HCT116 (cell line): ENCODE measurements around the gene KLHL18. TPM values are rescaled to one million over a fixed set of nuclear protein-coding genes. Genes with fewer than 3 reads are reported as not detected.

Experiments
- ATAC-seq: fragments of 200-7000 bp; cut with Tn5 transposase; 2 replicates; pipeline ENCODE4 v1.9.1; 2020; ENCODE audit warnings: mild to moderate bottlenecking, moderate library complexity
- BruUV-seq: library from RNA; stranded (reverse); fragments of 400-500 nt; replicated peaks from 2 replicates; lab custom pipeline; 2021; lab: Mats Ljungman, UMichigan
- CTCF ChIA-PET: fragments of 300-600 bp; sonication (Branson Sonifier 250); formaldehyde crosslinking; loops from one replicate; lab custom pipeline; 2021; ENCODE audit warnings: antibody characterized with exemption; lab: Charles Lee
- POLR2A ChIA-PET: fragments of 300-600, 350-600 bp; sonication (Branson Sonifier 250); formaldehyde crosslinking; loops from one replicate; lab custom pipeline; 2021; ENCODE audit warnings: antibody characterized with exemption; lab: Charles Lee
- RAD21 ChIA-PET, 2 experiments: fragments of 300-600 bp; sonication (Branson Sonifier 250); formaldehyde crosslinking; loops; one replicate each; lab custom pipeline; 2023; ENCODE audit warnings: low total read pairs in 2 of 2; ENCODE audit not compliant: uncharacterized antibody in 2 of 2, unreplicated experiment in 2 of 2, low non-redundant PET in 1 of 2; lab: Charles Lee
- DNase-seq: peaks from one replicate; pipeline ENCODE4 v3.0.0-alpha.2; 2010; ENCODE audit warnings: low read depth, low spot score
- H2AFZ ChIP-seq: fragments of 200-600 bp; shearing (Covaris generic), sonication (generic); 2 replicates; pipeline ENCODE4 v1.6.1; 2017; ENCODE audit warnings: low read depth, mixed run types, mixed read lengths, antibody characterized with exemption, low read length; ENCODE audit not compliant: poor library complexity, severe bottlenecking
- H3K27ac ChIP-seq: 2 replicates; pipeline ENCODE4 v1.5.1; 2012; ENCODE audit warnings: low read depth, low read length
- H3K27me3 ChIP-seq: fragments of 200-600 bp; sonication (generic); 2 replicates; pipeline ENCODE4 v1.6.1; 2016; ENCODE audit warnings: mixed run types, low read length, mixed read lengths; ENCODE audit not compliant: insufficient read depth
- H3K36me3 ChIP-seq, 2 experiments: fragments of 200-500 bp in 1 of 2; fragments of 200-600 bp in 1 of 2; sonication (Bioruptor generic) in 1 of 2; sonication (generic) in 1 of 2; 2 replicates each; pipeline versions ENCODE4 v1.5.1 to v1.6.1; 2014 to 2016; ENCODE audit warnings: low read length in 2 of 2, inconsistent platforms in 1 of 2, mixed read lengths in 1 of 2, mixed run types in 1 of 2; ENCODE audit not compliant: insufficient read depth in 2 of 2, control insufficient read depth in 1 of 2
- H3K4me1 ChIP-seq, 2 experiments: fragments of 200-600 bp in 1 of 2; sonication (generic) in 1 of 2; 2 replicates each; pipeline versions ENCODE4 v1.5.1 to v1.6.1; 2012 to 2017; ENCODE audit warnings: low read length in 2 of 2, inconsistent platforms in 1 of 2, mild to moderate bottlenecking in 1 of 2, mixed read lengths in 1 of 2, mixed run types in 1 of 2, moderate library complexity in 1 of 2; ENCODE audit not compliant: insufficient read depth in 2 of 2, control insufficient read depth in 1 of 2
- H3K4me2 ChIP-seq: fragments of 200-600 bp; sonication (generic); 2 replicates; pipeline ENCODE4 v1.6.1; 2017; ENCODE audit warnings: mixed run types, low read length, mixed read lengths
- H3K4me3 ChIP-seq, 2 experiments: fragments of 200-600 bp in 1 of 2; sonication (generic) in 1 of 2; replicated peaks in 1 of 2; 2 replicates each; pipeline ENCODE4 v1.5.1; 2011 to 2016; ENCODE audit warnings: low read length in 2 of 2, control low read depth in 1 of 2, low read depth in 1 of 2, mild to moderate bottlenecking in 1 of 2, mixed read lengths in 1 of 2, mixed run types in 1 of 2
- H3K79me2 ChIP-seq: fragments of 200-600 bp; sonication (generic); 2 replicates; pipeline ENCODE4 v1.6.1; 2017; ENCODE audit warnings: mild to moderate bottlenecking, mixed run types, low read length, moderate library complexity, mixed read lengths; ENCODE audit not compliant: insufficient read depth
- H3K9ac ChIP-seq: fragments of 200-600 bp; sonication (generic); 2 replicates; pipeline ENCODE4 v1.6.1; 2016; ENCODE audit warnings: low read length, mixed read lengths
- H3K9me2 ChIP-seq: fragments of 200-600 bp; sonication (generic), shearing (Covaris generic); 2 replicates; pipeline ENCODE4 v1.6.1; 2017; ENCODE audit warnings: mixed run types, mild to moderate bottlenecking, moderate library complexity; ENCODE audit not compliant: insufficient read depth
- H3K9me3 ChIP-seq, 2 experiments: fragments of 200-500 bp in 1 of 2; fragments of 200-600 bp in 1 of 2; sonication (Bioruptor generic) in 1 of 2; sonication (generic) in 1 of 2; 2 replicates each; pipeline ENCODE4 v1.6.1; 2014 to 2017; ENCODE audit warnings: low read length in 2 of 2, mixed read lengths in 2 of 2, inconsistent platforms in 1 of 2, low read depth in 1 of 2, mild to moderate bottlenecking in 1 of 2, mixed run types in 1 of 2, moderate library complexity in 1 of 2; ENCODE audit not compliant: control insufficient read depth in 1 of 2, insufficient read depth in 1 of 2
- H4K20me1 ChIP-seq: fragments of 200-600 bp; sonication (generic), shearing (Covaris generic); 2 replicates; pipeline ENCODE4 v1.6.1; 2017; ENCODE audit warnings: mixed run types, mild to moderate bottlenecking, moderate library complexity; ENCODE audit not compliant: insufficient read depth
- EZH2 ChIP-seq: fragments of 200-600 bp; sonication (generic); IDR thresholded peaks from 2 replicates; pipeline ENCODE4 v1.6.1; 2017; ENCODE audit warnings: antibody characterized with exemption, mixed run types
- EZH2phosphoT487 ChIP-seq: fragments of 200-600 bp; IDR thresholded peaks from 2 replicates; pipeline ENCODE4 v1.6.1; 2018; ENCODE audit warnings: antibody characterized with exemption, borderline replicate concordance
- FOSL1 ChIP-seq: IDR thresholded peaks from 2 replicates; pipeline ENCODE4 v1.6.1; 2012; ENCODE audit warnings: low read depth
- JUND ChIP-seq: IDR thresholded peaks from 2 replicates; pipeline ENCODE4 v1.6.1; 2012
- POLR2A ChIP-seq: IDR thresholded peaks from 2 replicates; pipeline ENCODE4 v1.7.0; 2011; ENCODE audit warnings: borderline replicate concordance; ENCODE audit not compliant: insufficient read depth, insufficient read length; ENCODE audit errors: extremely low read depth
- POLR2AphosphoS5 ChIP-seq: IDR thresholded peaks from 2 replicates; pipeline ENCODE4 v1.6.1; 2011; ENCODE audit warnings: mild to moderate bottlenecking, low read depth, low read length, moderate library complexity
- RAD21 ChIP-seq: IDR thresholded peaks from 2 replicates; pipeline ENCODE4 v1.6.1; 2012; ENCODE audit warnings: low read depth, mild to moderate bottlenecking
- SIN3A ChIP-seq: IDR thresholded peaks from 2 replicates; pipeline ENCODE4 v1.6.1; 2012; ENCODE audit warnings: low read depth
- SP1 ChIP-seq: IDR thresholded peaks from 2 replicates; pipeline ENCODE4 v1.6.1; 2012; ENCODE audit warnings: low read depth
- SRF ChIP-seq: IDR thresholded peaks from 2 replicates; pipeline ENCODE4 v1.6.1; 2012; ENCODE audit warnings: low read depth
- TCF7L2 ChIP-seq: IDR thresholded peaks from 2 replicates; pipeline ENCODE4 v1.7.0; 2011; ENCODE audit warnings: borderline replicate concordance, inconsistent platforms; ENCODE audit not compliant: insufficient read depth, insufficient read length; ENCODE audit errors: extremely low read depth
- YY1 ChIP-seq: IDR thresholded peaks from 2 replicates; pipeline ENCODE4 v1.6.1; 2011; ENCODE audit warnings: low read length, low read depth, moderate library complexity, mild to moderate bottlenecking; ENCODE audit not compliant: insufficient replicate concordance; ENCODE audit errors: extremely low read depth
- ZBTB33 ChIP-seq: IDR thresholded peaks from 2 replicates; pipeline ENCODE4 v1.6.1; 2011; ENCODE audit warnings: mild to moderate bottlenecking, low read length, moderate library complexity; ENCODE audit not compliant: insufficient replicate concordance; ENCODE audit errors: extremely low read depth
- ZFX ChIP-seq: fragments of 450-650 bp; IDR thresholded peaks from 2 replicates; pipeline ENCODE4 v1.6.1; 2017
- intact Hi-C: fragments of 100-400 bp; cut with micrococcal nuclease; formaldehyde crosslinking; loops from 2 replicates; pipeline ENCODE4 v1.10.0; 2022
- total RNA-seq: library from RNA; stranded (reverse); gene quantifications from one replicate; pipeline ENCODE4 v1.2.1, GENCODE V29; 2021; ENCODE audit not compliant: unreplicated experiment
- TF ChIP-seq, protein P1 (sequence below): IDR thresholded peaks from 2 replicates; pipeline ENCODE4 v1.6.1; 2012
- TF ChIP-seq, protein P2 (sequence below): IDR thresholded peaks from 2 replicates; pipeline ENCODE4 v1.6.1; 2012; ENCODE audit warnings: low read depth

Gene KLHL18
- total RNA-seq, 1 experiment from 2014 or later = 32.3 TPM

- intact Hi-C loops = no loop called here
- ATAC-seq (peak; percentile 22; the same call in 1 of the 2 replicates), DNase-seq (no peak)
- no peaks in the 10 kb centered on the region for H3K79me2 ChIP-seq
- no peak for TF ChIP-seq EZH2phosphoT487
- no peak for TF ChIP-seq SRF
- TF ChIP-seq POLR2A = no peak
- TF ChIP-seq ZBTB33 = no peak
- TF ChIP-seq RAD21 = no peak
- TF ChIP-seq FOSL1 = no peak
- H3K4me2 ChIP-seq = no peak overlapping the region
- no peak overlapping the region for H3K9ac ChIP-seq
- H3K4me3 ChIP-seq = no peak overlapping the region
- no peaks in the 10 kb centered on the region for H4K20me1 ChIP-seq
- H3K9me3 ChIP-seq = no peaks in the 10 kb centered on the region
- no peaks in the 10 kb centered on the region for H3K4me1 ChIP-seq
- H3K27ac ChIP-seq = no peak overlapping the region
- BruUV-seq = no TSS peak
- ChIA-PET RAD21 (no interaction called here), CTCF (no interaction called here), POLR2A (no interaction called here)
- H3K9me2 ChIP-seq = no peaks in the 10 kb centered on the region
- H2AFZ ChIP-seq = no peak overlapping the region
- H3K36me3 ChIP-seq = no peaks in the 10 kb centered on the region
- no peaks in the 10 kb centered on the region for H3K27me3 ChIP-seq
These were observed 22.1 kb upstream of the KLHL18 start for GRCh38 chr3:47260605-47261004.

DNA sequence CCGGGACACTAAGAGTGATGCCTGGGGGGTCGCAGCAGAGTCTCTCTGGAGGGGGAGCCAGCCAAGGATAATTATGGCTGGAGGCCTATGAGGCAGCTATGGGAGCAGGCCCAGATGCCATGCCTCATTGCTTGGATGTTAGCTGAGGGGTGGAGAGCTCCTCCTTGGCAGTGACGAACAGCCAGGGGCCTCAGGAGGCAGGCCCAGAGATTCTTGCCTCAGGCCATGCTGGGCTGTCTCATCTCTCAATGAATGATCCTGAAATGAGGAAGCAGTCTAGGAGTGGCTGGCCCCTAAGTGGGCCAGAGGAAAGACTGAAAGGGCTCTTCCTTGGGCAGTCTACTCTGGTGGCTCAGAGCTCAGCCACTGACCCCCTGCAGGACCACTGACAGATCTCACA is 21.4 kb upstream of the KLHL18 start:
- Histone ChIP-seq H2AFZ (no peak overlapping the region), H3K9me2 (no peaks in the 10 kb centered on the region), H3K27me3 (no peaks in the 10 kb centered on the region), H3K4me3 (no peak overlapping the region), H4K20me1 (no peaks in the 10 kb centered on the region), H3K9me3 (no peaks in the 10 kb centered on the region), H3K36me3 (no peaks in the 10 kb centered on the region), H3K27ac (no peak overlapping the region), H3K79me2 (no peaks in the 10 kb centered on the region), H3K4me1 (peaks cover 3% of the 10 kb centered on the region in 2 experiments), H3K9ac (no peak overlapping the region), H3K4me2 (no peak overlapping the region)
- ChIA-PET POLR2A (no interaction called here), RAD21 (no interaction called here), CTCF (no interaction called here)
- intact Hi-C loops = no loop called here
- DNase-seq = no peak
- BruUV-seq = no TSS peak
- ATAC-seq = no peak
- no peak for TF ChIP-seq YY1
- no peak for TF ChIP-seq EZH2
- no peak for TF ChIP-seq EZH2phosphoT487
- TF ChIP-seq POLR2A = no peak
- TF ChIP-seq SP1 = no peak
- no peak for TF ChIP-seq SIN3A
- no peak for TF ChIP-seq SRF
- TF ChIP-seq POLR2AphosphoS5 = no peak
- TF ChIP-seq, protein P1, sequence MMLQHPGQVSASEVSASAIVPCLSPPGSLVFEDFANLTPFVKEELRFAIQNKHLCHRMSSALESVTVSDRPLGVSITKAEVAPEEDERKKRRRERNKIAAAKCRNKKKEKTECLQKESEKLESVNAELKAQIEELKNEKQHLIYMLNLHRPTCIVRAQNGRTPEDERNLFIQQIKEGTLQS = no peak
- TF ChIP-seq TCF7L2 = no peak
- TF ChIP-seq, protein P2, sequence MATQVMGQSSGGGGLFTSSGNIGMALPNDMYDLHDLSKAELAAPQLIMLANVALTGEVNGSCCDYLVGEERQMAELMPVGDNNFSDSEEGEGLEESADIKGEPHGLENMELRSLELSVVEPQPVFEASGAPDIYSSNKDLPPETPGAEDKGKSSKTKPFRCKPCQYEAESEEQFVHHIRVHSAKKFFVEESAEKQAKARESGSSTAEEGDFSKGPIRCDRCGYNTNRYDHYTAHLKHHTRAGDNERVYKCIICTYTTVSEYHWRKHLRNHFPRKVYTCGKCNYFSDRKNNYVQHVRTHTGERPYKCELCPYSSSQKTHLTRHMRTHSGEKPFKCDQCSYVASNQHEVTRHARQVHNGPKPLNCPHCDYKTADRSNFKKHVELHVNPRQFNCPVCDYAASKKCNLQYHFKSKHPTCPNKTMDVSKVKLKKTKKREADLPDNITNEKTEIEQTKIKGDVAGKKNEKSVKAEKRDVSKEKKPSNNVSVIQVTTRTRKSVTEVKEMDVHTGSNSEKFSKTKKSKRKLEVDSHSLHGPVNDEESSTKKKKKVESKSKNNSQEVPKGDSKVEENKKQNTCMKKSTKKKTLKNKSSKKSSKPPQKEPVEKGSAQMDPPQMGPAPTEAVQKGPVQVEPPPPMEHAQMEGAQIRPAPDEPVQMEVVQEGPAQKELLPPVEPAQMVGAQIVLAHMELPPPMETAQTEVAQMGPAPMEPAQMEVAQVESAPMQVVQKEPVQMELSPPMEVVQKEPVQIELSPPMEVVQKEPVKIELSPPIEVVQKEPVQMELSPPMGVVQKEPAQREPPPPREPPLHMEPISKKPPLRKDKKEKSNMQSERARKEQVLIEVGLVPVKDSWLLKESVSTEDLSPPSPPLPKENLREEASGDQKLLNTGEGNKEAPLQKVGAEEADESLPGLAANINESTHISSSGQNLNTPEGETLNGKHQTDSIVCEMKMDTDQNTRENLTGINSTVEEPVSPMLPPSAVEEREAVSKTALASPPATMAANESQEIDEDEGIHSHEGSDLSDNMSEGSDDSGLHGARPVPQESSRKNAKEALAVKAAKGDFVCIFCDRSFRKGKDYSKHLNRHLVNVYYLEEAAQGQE = no peak
- TF ChIP-seq ZFX = no peak
- TF ChIP-seq JUND = no peak
- no peak for TF ChIP-seq RAD21
